Upper lobe of right lung (tissue), 1 donor: ENCODE data around the gene RXFP2. TPM values are rescaled to one million over a fixed set of nuclear protein-coding genes. Genes with fewer than 3 reads are reported as not detected.

Experiments
- ATAC-seq: fragments of 200-7000 bp; cut with Tn5 transposase; one replicate; pipeline ENCODE4 v1.9.1; 2020; ENCODE audit warnings: mild to moderate bottlenecking, moderate library complexity
- DNase-seq: peaks from one replicate; pipeline ENCODE4 v3.0.0-alpha.2; 2020
- H3K27ac ChIP-seq: fragments of 200-600 bp; one replicate; pipeline ENCODE4 v1.8.0; 2022
- H3K27me3 ChIP-seq: fragments of 200-600 bp; one replicate; pipeline ENCODE4 v1.8.0; 2022; ENCODE audit warnings: mild to moderate bottlenecking
- H3K36me3 ChIP-seq: fragments of 200-600 bp; one replicate; pipeline ENCODE4 v1.8.0; 2022
- H3K4me1 ChIP-seq: fragments of 200-600 bp; one replicate; pipeline ENCODE4 v1.8.0; 2022
- H3K4me3 ChIP-seq: fragments of 200-600 bp; one replicate; pipeline ENCODE4 v1.8.0; 2022; ENCODE audit warnings: mild to moderate bottlenecking
- H3K9me3 ChIP-seq: fragments of 200-600 bp; one replicate; pipeline ENCODE4 v1.8.0; 2022
- intact Hi-C: fragments of 100-400 bp; cut with DNase I; formaldehyde crosslinking; loops from one replicate; pipeline ENCODE4 v1.11.0; 2022
- total RNA-seq: library from RNA; stranded (reverse); fragmentation: NEBNext Ultra II Directional; extraction: Animal tissue kit (Norgen Biotek cat#: 25700); gene quantifications from one replicate; pipeline ENCODE4 v1.2.1, GENCODE V29; 2021
- TF ChIP-seq, protein P1 (sequence below): fragments of 200-600 bp; IDR thresholded peaks from one replicate; pipeline ENCODE4 v1.8.0; 2022; ENCODE audit warnings: antibody characterized with exemption
- donor health status: DM: no; HTN: yes; CAD: no; lungs with severe emphysema.

RXFP2 gene
- total RNA-seq, 1 donor from 2014 or later, result not detected

- Histone ChIP-seq H3K27ac (no peak overlapping the region), H3K36me3 (no peaks in the 10 kb centered on the region), H3K4me1 (no peaks in the 10 kb centered on the region), H3K9me3 (no peaks in the 10 kb centered on the region), H3K27me3 (no peaks in the 10 kb centered on the region), H3K4me3 (no peak overlapping the region)
- TF ChIP-seq, protein P1, sequence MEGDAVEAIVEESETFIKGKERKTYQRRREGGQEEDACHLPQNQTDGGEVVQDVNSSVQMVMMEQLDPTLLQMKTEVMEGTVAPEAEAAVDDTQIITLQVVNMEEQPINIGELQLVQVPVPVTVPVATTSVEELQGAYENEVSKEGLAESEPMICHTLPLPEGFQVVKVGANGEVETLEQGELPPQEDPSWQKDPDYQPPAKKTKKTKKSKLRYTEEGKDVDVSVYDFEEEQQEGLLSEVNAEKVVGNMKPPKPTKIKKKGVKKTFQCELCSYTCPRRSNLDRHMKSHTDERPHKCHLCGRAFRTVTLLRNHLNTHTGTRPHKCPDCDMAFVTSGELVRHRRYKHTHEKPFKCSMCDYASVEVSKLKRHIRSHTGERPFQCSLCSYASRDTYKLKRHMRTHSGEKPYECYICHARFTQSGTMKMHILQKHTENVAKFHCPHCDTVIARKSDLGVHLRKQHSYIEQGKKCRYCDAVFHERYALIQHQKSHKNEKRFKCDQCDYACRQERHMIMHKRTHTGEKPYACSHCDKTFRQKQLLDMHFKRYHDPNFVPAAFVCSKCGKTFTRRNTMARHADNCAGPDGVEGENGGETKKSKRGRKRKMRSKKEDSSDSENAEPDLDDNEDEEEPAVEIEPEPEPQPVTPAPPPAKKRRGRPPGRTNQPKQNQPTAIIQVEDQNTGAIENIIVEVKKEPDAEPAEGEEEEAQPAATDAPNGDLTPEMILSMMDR, result no peak
- DNase-seq (no peak), ATAC-seq (no peak)
- intact Hi-C loops, result no loop called here
These were observed 28.0 kb downstream of the RXFP2 start for GRCh38 chr13:31767175-31767900.

DNA sequence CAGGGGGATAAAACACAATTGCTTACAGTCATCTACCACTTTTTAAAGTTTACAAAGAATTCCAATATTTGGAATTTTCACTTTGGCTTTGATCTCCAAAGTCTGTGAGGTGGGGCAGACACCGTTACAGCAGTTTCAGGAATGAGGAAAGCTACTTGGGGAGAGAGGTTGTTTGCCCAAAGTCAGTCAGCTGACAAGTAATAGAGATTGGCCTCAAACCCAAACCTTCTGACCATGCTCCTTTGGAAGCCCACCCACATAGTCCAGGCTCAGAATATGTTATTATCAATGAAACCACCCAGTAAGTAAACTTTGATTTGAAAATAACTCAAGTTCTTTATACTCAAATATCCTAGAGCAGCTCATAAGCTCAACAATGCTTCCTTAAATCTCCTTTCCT lies 29.0 kb downstream of the RXFP2 start:
- Histone ChIP-seq H3K27ac (no peak overlapping the region), H3K27me3 (no peaks in the 10 kb centered on the region), H3K4me3 (no peak overlapping the region), H3K9me3 (no peaks in the 10 kb centered on the region), H3K4me1 (no peaks in the 10 kb centered on the region), H3K36me3 (no peaks in the 10 kb centered on the region)
- DNase-seq, result no peak
- intact Hi-C loops, result no loop called here
- no peak for ATAC-seq
- TF ChIP-seq, protein P1, result no peak

DNA sequence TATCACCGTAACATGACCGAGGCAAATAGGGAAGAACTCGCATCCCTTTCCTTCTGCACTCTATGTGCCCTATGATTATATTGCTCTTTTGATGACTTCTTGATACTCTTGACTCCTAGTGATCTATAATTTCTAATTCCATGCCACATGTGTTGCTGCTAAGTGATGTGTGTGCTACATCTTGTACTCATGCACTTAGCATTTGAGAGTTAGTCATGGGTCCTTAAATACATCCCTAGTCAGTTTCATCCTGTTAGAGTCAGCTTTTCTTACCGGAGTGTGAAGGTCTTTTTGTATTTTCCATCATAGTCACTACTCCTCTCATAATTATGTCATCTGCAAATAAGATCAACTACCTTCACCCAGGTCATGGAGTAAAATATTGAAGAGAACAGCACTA lies 30.2 kb downstream of the RXFP2 start:
- Histone ChIP-seq H3K9me3 (no peaks in the 10 kb centered on the region), H3K27me3 (no peaks in the 10 kb centered on the region), H3K27ac (no peak overlapping the region), H3K4me1 (no peaks in the 10 kb centered on the region), H3K4me3 (no peak overlapping the region), H3K36me3 (no peaks in the 10 kb centered on the region)
- TF ChIP-seq, protein P1, result no peak
- ATAC-seq (no peak), DNase-seq (no peak)
- intact Hi-C loops, result no loop called here

DNA sequence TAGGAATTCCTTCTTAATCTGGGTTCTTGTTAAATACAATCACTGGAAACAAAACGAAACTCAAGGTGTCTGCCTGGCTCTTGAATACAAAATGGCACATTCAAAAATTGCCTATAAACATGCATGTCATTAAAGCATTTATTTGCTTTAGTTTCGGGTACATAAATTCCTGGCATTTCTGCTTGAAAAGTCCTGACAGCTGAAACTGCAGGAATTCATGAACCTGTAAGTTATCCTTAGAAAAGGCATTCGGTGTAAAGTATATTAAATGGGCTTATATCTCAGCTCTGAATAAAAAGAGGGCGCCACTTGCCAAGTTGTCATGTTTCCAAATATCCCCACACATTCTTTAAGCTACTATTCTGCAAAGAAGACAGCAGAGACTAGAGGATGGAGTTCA lies 32.9 kb downstream of the RXFP2 start:
- H3K36me3 ChIP-seq, result no peaks in the 10 kb centered on the region
- TF ChIP-seq, protein P1, result no peak
- intact Hi-C loops, result no loop called here
- H3K4me1 ChIP-seq, result no peaks in the 10 kb centered on the region
- no peaks in the 10 kb centered on the region for H3K9me3 ChIP-seq
- ATAC-seq (no peak), DNase-seq (no peak)
- H3K27me3 ChIP-seq, result no peaks in the 10 kb centered on the region
- no peak overlapping the region for H3K27ac ChIP-seq
- no peak overlapping the region for H3K4me3 ChIP-seq

DNA sequence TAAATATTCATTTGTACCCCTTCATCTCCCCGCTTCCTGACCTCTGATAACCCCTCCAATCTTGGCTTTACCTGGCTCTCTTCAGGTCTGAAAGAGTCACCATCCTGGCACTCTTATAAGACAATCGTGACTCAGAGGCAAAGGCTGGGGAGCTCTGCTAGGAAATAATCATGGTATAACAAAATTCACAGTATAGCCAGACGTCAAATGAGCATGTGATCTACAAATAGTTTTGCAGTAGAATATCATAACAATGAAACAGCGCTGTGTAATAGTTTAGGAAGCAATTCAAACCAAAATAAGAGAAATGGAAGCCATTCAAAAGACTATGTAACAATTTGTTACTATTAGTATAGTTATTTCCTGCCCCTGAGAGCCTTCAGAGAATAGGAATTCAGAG lies 34.2 kb downstream of the RXFP2 start:
- ATAC-seq (no peak), DNase-seq (no peak)
- H3K4me3 ChIP-seq, result peak overlapping the region; percentile 2
- H3K36me3 ChIP-seq, result no peaks in the 10 kb centered on the region
- H3K27me3 ChIP-seq, result no peaks in the 10 kb centered on the region
- no peak overlapping the region for H3K27ac ChIP-seq
- no peaks in the 10 kb centered on the region for H3K9me3 ChIP-seq
- intact Hi-C loops, result no loop called here
- TF ChIP-seq, protein P1, result no peak
- no peaks in the 10 kb centered on the region for H3K4me1 ChIP-seq
